DND-41 (cell line): ENCODE measurements around the gene UBC.

Source experiments
- CTCF ChIP-seq: IDR thresholded peaks from 2 replicates; pipeline ENCODE4 v1.5.1; 2012; ENCODE audit warnings: borderline replicate concordance, low read length, moderate library complexity, mild to moderate bottlenecking; ENCODE audit not compliant: poor library complexity, severe bottlenecking; ENCODE audit errors: extremely low read depth
- EZH2 ChIP-seq: IDR thresholded peaks from 3 replicates; pipeline ENCODE4 v1.6.1; 2012; ENCODE audit warnings: borderline replicate concordance, low read depth, mild to moderate bottlenecking, moderate library complexity, low read length, inconsistent platforms; ENCODE audit not compliant: severe bottlenecking

GRCh38 chr12:124893792-124894516 lies 20.5 kb downstream of the UBC start:
- TF ChIP-seq CTCF (no peak), EZH2 (no peak)
